Activated CD4-positive, CD25-positive, alpha-beta regulatory T cell treated with anti-CD3 and anti-CD28 coated beads, Interleukin-2, amount 50 U/mL, for 16 hours (primary cell): ENCODE measurements around the gene CHAMP1.
"Not testable (repeated sequence)": the region's sequence is repeated elsewhere in the genome, so short reads cannot be mapped to it uniquely, and the experiment has no call there.

Source experiments
- DNase-seq: peaks from one replicate; pipeline ENCODE4 v3.0.0-alpha.2; 2020; ENCODE audit warnings: low read depth, low spot score

Gene CHAMP1

DNA sequence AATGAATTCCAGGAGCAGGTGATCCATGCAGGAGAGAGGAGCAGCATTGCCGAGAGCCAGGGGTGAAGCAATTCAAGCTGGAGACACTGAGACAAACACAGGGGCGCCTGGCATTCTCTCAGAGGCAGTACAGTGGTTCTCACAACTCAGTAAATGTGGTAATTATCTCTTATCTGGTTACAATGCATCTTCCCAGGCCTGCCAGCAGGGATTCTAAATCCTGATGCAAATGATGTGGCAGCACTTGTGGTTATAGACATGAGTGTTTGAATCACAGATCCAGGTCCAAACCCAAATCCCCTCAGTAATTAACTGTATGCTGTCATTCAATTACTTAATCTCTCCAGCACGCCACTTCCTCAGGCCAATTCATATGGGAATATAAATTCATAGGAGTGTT lies 19.6 kb downstream of the CHAMP1 start:
- DNase-seq, result not testable (repeated sequence)

GRCh38 chr13:114334305-114335053 lies 20.2 kb downstream of the CHAMP1 start:
- DNase-seq, result no peak

DNA sequence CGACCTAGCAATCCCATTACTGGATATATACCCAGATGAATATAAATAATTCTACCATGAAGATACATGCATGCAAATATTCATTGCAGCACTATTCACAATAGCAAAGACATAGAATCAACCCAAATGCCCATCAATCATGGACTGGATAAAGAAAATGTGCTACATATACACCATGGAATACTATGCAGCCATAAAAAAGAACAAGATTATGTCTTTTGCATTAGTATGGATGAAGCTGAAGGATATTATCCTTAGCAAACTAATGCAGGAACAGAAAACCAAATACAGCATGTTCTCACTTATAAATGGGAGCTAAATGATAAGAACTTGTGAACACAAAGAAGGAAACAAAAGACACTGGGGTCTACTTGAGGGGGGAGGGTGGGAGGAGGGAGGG lies 22.2 kb downstream of the CHAMP1 start:
- not testable (repeated sequence) for DNase-seq

DNA sequence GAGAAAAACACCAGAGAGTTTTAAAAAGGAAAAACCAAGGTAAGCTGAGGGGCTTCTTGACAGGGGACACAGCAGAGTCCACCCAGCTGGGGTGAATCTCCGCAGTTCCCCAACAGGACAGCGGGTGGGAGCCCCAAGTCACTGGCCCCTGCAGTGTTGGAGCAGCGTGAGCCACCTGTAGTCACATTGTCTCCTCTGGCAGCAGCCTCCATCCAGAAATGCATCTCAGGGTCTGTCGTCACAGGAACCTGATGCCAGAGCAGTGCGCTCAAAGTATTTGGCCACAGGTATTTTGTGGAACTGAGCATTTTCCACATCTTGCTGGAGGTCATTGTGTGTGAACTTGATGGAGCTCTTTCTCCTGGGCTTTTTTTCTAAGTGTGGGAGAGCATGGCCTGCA lies 24.7 kb downstream of the CHAMP1 start:
- no peak for DNase-seq

GRCh38 chr13:114339857-114340534 lies 25.7 kb downstream of the CHAMP1 start:
- no peak for DNase-seq

- no peak for DNase-seq
These were observed 26.9 kb downstream of the CHAMP1 start for GRCh38 chr13:114341003-114341777.

DNA sequence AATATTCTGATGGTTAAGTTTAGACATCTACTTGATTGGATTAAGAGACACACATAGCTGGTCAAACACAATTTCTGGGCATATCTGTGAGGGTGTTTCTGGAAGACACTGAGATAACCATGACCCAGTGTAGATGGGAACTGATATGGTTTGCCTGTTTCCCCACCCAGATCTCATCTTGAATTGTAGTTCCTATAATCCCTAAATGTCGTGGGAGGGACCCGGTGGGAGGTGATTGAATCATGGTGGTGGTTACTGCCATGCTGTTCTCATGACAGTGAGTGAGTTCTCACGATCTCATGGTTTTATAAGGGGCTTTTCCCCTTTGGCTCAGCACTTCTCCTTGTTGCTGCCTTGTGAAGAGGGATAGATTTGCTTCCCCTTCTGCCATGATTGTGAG lies 33.0 kb downstream of the CHAMP1 start:
- not testable (repeated sequence) for DNase-seq

- not testable (repeated sequence) for DNase-seq
These were observed 38.5 kb downstream of the CHAMP1 start for GRCh38 chr13:114352763-114353162.

DNA sequence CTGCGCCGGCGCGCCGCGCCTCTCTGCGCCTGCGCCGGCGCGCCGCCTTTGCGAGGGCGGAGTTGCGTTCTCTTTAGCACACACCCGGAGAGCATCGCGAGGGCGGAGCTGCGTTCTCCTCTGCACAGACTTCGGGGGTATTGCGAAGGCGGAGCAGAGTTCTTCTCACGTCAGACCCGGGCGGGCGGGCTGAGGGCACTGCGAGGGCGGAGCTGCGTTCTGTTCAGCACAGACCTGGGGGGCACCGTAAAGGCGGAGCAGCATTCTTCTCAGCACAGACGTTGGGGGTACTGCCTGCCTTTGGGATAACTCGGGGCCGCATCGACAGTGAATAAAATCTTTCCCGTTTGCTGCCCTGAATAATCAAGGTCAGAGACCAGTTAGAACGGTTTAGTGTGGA lies 39.1 kb downstream of the CHAMP1 start:
- DNase-seq, result not testable (repeated sequence)
